GM12878 (cell line): ENCODE results near the gene NRG2. TPM values are rescaled to one million over a fixed set of nuclear protein-coding genes. Genes with fewer than 3 reads are reported as not detected.

Source experiments
- CREB1 ChIP-seq: IDR thresholded peaks from 2 replicates; pipeline ENCODE4 v1.6.1; 2012; ENCODE audit warnings: low read depth, mild to moderate bottlenecking, inconsistent platforms
- EGR1 ChIP-seq, 2 experiments: IDR thresholded peaks; 1 replicate in 1 of 2; 2 replicates in 1 of 2; pipeline ENCODE4 v1.6.1; 2011 to 2012; ENCODE audit warnings: low read depth in 2 of 2, low read length in 2 of 2, borderline replicate concordance in 1 of 2, mild to moderate bottlenecking in 1 of 2, moderate library complexity in 1 of 2
- GABPA ChIP-seq: IDR thresholded peaks from 2 replicates; pipeline ENCODE4 v1.6.1; 2014; ENCODE audit warnings: antibody characterized with exemption, low read depth, mild to moderate bottlenecking, inconsistent platforms
- LARP7 ChIP-seq: fragments of 450-650 bp; IDR thresholded peaks from 2 replicates; pipeline ENCODE4 v1.6.1; 2017; ENCODE audit warnings: mild to moderate bottlenecking
- NBN ChIP-seq: fragments of 450-650 bp; IDR thresholded peaks from 2 replicates; pipeline ENCODE4 v1.6.1; 2016
- NFIC ChIP-seq: IDR thresholded peaks from 2 replicates; pipeline ENCODE4 v1.6.1; 2012; ENCODE audit warnings: low read depth, mild to moderate bottlenecking, inconsistent platforms, low read length, moderate library complexity
- NRF1 ChIP-seq: conservative IDR thresholded peaks from 2 replicates; pipeline ENCODE4 v1.6.1; 2011; ENCODE audit warnings: mild to moderate bottlenecking, low read depth, low read length, improper control_type of control experiment
- RAD21 ChIP-seq: IDR thresholded peaks from 2 replicates; pipeline ENCODE4 v1.6.1; 2011; ENCODE audit warnings: mild to moderate bottlenecking, low read depth, low read length, moderate library complexity; ENCODE audit not compliant: insufficient read depth
- RAD51 ChIP-seq: fragments of 450-650 bp; IDR thresholded peaks from 2 replicates; pipeline ENCODE4 v1.6.1; 2016; ENCODE audit warnings: moderate library complexity, mild to moderate bottlenecking, inconsistent platforms
- RELA ChIP-seq: fragments of 450-650 bp; IDR thresholded peaks from 2 replicates; pipeline ENCODE4 v1.8.0; 2014; ENCODE audit warnings: borderline replicate concordance; ENCODE audit not compliant: partially characterized antibody
- SIN3A ChIP-seq: IDR thresholded peaks from 2 replicates; pipeline ENCODE4 v1.6.1; 2012; ENCODE audit warnings: low read depth, low read length, improper control_type of control experiment
- SMARCA5 ChIP-seq: fragments of 450-650 bp; IDR thresholded peaks from 2 replicates; pipeline ENCODE4 v1.6.1; 2017; ENCODE audit warnings: mild to moderate bottlenecking
- TBL1XR1 ChIP-seq: IDR thresholded peaks from 2 replicates; pipeline ENCODE4 v1.6.1; 2012; ENCODE audit warnings: low read depth, low read length, improper control_type of control experiment
- TCF7 ChIP-seq: IDR thresholded peaks from 2 replicates; pipeline ENCODE4 v1.6.1; 2014; ENCODE audit warnings: antibody characterized with exemption, borderline replicate concordance
- YY1 ChIP-seq: IDR thresholded peaks from 2 replicates; pipeline ENCODE4 v1.6.1; 2011; ENCODE audit warnings: low read depth, mild to moderate bottlenecking, low read length
- polyA plus RNA-seq, 11 experiments: library from polyadenylated mRNA; depleted of rRNA in 4 of 11; unstranded in 6 of 11; stranded (reverse) in 5 of 11; fragments of >200 nt; fragmentation: Nextera tagmentation in 4 of 11; fragmentation: Illumina TruSeq in 1 of 11; extraction: Ambion mirVana in 4 of 11; extraction: Trizol in 1 of 11; gene quantifications; 1 replicate in 1 of 11; 2 replicates in 10 of 11; pipeline versions ENCODE4 v1.2.1 to v1.2.3, GENCODE V29; 2011 to 2016; ENCODE audit warnings: inconsistent platforms in 2 of 11, missing spikeins in 2 of 11, low read depth in 1 of 11
- total RNA-seq, 4 experiments: library from RNA; depleted of rRNA in 3 of 4; stranded (reverse); fragments of >200 nt in 3 of 4; fragmentation: Illumina TruSeq in 1 of 4; extraction: Trizol in 1 of 4; gene quantifications; 2 replicates each; pipeline versions ENCODE4 v1.2.1 to v1.2.3, GENCODE V29; 2013 to 2021
- TF ChIP-seq, protein P1 (sequence below): IDR thresholded peaks from 2 replicates; pipeline ENCODE4 v1.6.1; 2011; ENCODE audit warnings: borderline replicate concordance, low read depth, mild to moderate bottlenecking, moderate library complexity, mixed read lengths, low read length; ENCODE audit not compliant: insufficient read depth; ENCODE audit errors: extremely low read length
- TF ChIP-seq, protein P2 (sequence below): IDR thresholded peaks from 2 replicates; pipeline ENCODE4 v1.6.1; 2012; ENCODE audit warnings: low read depth, low read length, improper control_type of control experiment
- TF ChIP-seq, protein P3 (sequence below), 3 experiments: IDR thresholded peaks in 2 of 3; conservative IDR thresholded peaks in 1 of 3; 2 replicates each; pipeline ENCODE4 v1.5.1; 2011; ENCODE audit warnings: low read depth in 3 of 3, low read length in 3 of 3, mild to moderate bottlenecking in 3 of 3, control low read depth in 2 of 3, moderate library complexity in 2 of 3, inconsistent platforms in 1 of 3, mixed read lengths in 1 of 3; ENCODE audit not compliant: control insufficient read depth in 2 of 3, insufficient read depth in 1 of 3; ENCODE audit errors: extremely low read depth in 1 of 3
- TF ChIP-seq, protein P4 (sequence below): fragments of 450-650 bp; IDR thresholded peaks from 2 replicates; pipeline ENCODE4 v1.6.1; 2017; ENCODE audit warnings: mild to moderate bottlenecking, moderate library complexity
- TF ChIP-seq, protein P5 (sequence below): fragments of 450-650 bp; IDR thresholded peaks from 2 replicates; pipeline ENCODE4 v1.6.1; 2016; ENCODE audit warnings: mild to moderate bottlenecking

Gene NRG2
- total and polyA plus RNA-seq, 10 of the 15 experiments (the other 5 are each of a cell fraction or from before 2014, with no cell fraction given): 0.10 to 21.7 (median 9.6) TPM

DNA sequence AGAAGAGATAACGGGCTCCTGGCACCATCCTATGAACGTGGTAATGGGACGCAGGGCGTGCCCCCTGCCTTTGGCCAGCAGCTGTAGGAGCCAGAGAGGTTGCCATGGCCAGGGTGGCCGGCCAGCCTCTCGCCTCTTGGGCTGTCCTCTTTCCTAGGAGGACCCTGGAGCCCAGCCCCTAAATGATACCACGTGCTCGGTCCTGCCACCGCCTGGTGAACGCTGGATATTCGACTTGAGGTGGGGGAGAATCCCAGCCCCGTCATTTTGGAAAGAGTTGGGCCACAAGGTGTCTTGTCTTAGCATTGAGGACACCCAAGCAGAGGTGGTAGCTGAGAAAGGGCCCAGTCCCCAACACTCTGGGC is 391 bp upstream of the NRG2 start (continued):
- TF ChIP-seq, protein P1, sequence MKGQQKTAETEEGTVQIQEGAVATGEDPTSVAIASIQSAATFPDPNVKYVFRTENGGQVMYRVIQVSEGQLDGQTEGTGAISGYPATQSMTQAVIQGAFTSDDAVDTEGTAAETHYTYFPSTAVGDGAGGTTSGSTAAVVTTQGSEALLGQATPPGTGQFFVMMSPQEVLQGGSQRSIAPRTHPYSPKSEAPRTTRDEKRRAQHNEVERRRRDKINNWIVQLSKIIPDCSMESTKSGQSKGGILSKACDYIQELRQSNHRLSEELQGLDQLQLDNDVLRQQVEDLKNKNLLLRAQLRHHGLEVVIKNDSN: peak; percentile 45
- TF ChIP-seq TCF7 (no peak), RELA (peak; percentile 9), NBN (no peak), RAD21 (peak; percentile 34; the same call in 1 of the 2 replicates), CREB1 (no peak), NFIC (0 out of 2 replicates have a peak, but pooled peaks have one; percentile 34), GABPA (no peak), YY1 (peak; percentile 34), TBL1XR1 (no peak), LARP7 (no peak), RAD51 (peak; percentile 70), EGR1 (IDR thresholded peaks at IDR 0.05; ENCODE audit: borderline replicate concordance in 1 of 2, low read depth in 2 of 2, low read length in 2 of 2) (no peak), NRF1 (no peak), SMARCA5 (no peak), SIN3A (0 out of 2 replicates have a peak, but pooled peaks have one; percentile 19)
- TF ChIP-seq, protein P2, sequence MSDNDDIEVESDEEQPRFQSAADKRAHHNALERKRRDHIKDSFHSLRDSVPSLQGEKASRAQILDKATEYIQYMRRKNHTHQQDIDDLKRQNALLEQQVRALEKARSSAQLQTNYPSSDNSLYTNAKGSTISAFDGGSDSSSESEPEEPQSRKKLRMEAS: 0 out of 2 replicates have a peak, but pooled peaks have one; percentile 11
- TF ChIP-seq, protein P3, sequence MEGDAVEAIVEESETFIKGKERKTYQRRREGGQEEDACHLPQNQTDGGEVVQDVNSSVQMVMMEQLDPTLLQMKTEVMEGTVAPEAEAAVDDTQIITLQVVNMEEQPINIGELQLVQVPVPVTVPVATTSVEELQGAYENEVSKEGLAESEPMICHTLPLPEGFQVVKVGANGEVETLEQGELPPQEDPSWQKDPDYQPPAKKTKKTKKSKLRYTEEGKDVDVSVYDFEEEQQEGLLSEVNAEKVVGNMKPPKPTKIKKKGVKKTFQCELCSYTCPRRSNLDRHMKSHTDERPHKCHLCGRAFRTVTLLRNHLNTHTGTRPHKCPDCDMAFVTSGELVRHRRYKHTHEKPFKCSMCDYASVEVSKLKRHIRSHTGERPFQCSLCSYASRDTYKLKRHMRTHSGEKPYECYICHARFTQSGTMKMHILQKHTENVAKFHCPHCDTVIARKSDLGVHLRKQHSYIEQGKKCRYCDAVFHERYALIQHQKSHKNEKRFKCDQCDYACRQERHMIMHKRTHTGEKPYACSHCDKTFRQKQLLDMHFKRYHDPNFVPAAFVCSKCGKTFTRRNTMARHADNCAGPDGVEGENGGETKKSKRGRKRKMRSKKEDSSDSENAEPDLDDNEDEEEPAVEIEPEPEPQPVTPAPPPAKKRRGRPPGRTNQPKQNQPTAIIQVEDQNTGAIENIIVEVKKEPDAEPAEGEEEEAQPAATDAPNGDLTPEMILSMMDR (IDR thresholded peaks at IDR 0.05 in 2 of 3, conservative IDR thresholded peaks at IDR 0.05 in 1 of 3; ENCODE audit: control insufficient read depth in 2 of 3, extremely low read depth in 1 of 3, insufficient read depth in 1 of 3, low read depth in 3 of 3, low read length in 3 of 3): peak in 1 of 3 experiments; percentile 36; a peak in 2 of 6 replicates
- TF ChIP-seq, protein P4, sequence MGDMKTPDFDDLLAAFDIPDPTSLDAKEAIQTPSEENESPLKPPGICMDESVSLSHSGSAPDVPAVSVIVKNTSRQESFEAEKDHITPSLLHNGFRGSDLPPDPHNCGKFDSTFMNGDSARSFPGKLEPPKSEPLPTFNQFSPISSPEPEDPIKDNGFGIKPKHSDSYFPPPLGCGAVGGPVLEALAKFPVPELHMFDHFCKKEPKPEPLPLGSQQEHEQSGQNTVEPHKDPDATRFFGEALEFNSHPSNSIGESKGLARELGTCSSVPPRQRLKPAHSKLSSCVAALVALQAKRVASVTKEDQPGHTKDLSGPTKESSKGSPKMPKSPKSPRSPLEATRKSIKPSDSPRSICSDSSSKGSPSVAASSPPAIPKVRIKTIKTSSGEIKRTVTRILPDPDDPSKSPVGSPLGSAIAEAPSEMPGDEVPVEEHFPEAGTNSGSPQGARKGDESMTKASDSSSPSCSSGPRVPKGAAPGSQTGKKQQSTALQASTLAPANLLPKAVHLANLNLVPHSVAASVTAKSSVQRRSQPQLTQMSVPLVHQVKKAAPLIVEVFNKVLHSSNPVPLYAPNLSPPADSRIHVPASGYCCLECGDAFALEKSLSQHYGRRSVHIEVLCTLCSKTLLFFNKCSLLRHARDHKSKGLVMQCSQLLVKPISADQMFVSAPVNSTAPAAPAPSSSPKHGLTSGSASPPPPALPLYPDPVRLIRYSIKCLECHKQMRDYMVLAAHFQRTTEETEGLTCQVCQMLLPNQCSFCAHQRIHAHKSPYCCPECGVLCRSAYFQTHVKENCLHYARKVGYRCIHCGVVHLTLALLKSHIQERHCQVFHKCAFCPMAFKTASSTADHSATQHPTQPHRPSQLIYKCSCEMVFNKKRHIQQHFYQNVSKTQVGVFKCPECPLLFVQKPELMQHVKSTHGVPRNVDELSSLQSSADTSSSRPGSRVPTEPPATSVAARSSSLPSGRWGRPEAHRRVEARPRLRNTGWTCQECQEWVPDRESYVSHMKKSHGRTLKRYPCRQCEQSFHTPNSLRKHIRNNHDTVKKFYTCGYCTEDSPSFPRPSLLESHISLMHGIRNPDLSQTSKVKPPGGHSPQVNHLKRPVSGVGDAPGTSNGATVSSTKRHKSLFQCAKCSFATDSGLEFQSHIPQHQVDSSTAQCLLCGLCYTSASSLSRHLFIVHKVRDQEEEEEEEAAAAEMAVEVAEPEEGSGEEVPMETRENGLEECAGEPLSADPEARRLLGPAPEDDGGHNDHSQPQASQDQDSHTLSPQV: no peak
- TF ChIP-seq, protein P5, sequence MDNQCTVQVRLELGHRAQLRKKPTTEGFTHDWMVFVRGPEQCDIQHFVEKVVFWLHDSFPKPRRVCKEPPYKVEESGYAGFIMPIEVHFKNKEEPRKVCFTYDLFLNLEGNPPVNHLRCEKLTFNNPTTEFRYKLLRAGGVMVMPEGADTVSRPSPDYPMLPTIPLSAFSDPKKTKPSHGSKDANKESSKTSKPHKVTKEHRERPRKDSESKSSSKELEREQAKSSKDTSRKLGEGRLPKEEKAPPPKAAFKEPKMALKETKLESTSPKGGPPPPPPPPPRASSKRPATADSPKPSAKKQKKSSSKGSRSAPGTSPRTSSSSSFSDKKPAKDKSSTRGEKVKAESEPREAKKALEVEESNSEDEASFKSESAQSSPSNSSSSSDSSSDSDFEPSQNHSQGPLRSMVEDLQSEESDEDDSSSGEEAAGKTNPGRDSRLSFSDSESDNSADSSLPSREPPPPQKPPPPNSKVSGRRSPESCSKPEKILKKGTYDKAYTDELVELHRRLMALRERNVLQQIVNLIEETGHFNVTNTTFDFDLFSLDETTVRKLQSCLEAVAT: no peak
